HG03060 (cell line): ENCODE data around the gene MRPL53.
"Not testable (repeated sequence)": the region's sequence is repeated elsewhere in the genome, so short reads cannot be mapped to it uniquely, and the experiment has no call there.

Source experiments
- ATAC-seq: cut with Tn5 transposase; IDR thresholded peaks from one replicate; pipeline ENCODE4 v1.9.1; 2021; ENCODE audit warnings: low read depth, moderate number of reproducible peaks; ENCODE audit not compliant: unreplicated experiment

Gene MRPL53

DNA sequence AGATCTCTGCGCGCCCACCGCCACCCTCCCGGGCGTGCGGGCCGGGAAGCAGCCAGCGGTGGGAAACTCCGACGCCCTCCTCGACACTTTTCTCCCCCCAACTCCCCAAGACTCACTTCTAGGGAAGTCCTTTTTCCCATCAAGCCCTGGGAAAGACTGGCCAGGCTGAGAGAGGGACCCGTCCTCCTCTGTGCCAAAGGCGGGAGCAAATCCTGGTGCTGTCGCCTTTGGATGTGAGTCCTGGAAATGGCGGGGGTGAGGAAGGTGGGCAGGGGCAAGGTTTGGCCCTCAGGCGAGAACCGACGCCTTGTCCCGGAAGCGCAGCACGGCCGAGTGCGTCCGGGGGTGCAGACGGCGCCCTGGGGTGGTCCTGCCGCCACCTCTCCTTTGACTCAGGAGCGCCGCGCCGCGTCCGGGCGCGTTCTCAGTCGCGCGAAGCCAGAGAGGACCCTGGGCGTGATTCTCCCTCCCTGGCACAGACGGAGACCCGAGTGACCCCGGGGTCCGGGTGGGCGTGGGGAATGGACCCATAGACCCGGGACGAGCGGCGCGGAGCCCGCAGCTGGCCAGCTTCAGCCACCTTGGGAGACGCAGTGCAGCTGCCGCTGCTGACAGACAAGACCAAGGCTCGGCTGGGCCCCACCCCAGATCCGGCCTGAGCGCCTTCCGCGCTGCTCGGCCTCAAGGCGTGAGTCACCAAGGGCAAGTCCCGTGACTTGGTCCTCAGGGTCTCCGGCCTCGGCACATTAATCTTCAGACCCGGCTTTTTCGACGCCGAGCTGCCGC lies 30.4 kb upstream of the MRPL53 start:
- ATAC-seq: no peak

DNA sequence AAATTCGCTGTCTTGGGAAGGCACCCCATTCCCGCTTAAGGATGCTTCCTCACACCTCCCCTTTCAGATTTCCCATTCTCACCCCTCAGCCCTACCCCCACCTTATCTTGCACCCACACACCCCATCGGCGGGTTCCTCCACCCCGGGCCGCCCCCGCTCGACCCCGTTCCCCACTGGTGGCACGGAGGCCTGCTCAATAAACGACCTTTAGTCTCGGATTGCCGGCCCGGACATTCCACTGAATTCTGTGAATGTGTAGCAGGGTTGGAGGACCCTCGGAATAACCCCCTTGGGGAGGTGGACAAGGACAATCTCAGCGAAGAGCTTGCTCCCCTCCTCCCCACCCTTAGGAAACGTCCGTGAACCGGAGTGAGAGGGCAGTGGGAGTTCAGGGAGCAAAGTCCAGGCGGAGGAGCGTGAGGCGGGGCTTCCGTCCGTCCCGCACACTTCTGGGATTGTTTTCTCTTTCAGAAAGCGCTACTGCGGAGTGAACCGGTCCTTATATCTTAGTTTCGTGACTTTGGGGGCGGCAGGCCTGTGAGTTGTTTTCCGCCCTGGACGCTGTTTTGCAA lies 29.8 kb upstream of the MRPL53 start:
- no peak for ATAC-seq

DNA sequence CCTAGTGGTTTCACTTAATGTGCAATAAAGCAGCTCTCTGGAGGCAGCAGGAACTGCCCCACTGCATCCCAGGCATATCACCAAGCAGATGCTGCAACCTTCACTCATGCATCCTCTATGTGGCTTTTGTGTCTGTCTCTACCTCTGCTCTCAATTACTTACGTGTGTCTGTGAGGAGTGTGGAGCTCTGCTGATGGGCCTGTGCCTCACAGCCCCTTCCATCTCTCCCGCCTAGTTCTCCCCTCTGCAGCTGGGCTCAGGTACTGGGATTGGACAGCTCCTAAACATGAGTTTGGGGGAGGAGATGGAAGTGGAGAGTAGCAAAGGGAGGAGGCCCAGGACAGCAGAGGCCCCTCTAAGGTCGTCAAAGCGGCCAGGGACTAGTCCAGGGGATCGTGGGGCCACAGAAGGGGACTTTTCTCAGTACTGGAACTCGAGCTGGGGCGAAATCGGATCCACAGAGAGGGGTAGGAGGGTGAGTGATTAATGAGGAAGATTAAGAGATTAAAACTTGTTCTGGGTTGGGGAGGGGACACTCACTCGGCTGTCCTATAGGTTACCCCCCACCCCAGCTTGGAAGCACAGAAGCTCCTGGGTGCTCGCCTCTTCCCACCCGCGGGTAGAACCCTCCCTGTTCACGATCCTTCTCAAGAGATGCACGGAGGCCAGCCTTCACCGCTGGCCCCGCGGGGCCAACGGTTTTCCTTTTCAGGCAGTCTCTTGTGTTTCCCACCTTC lies 29.0 kb upstream of the MRPL53 start:
- no peak for ATAC-seq

DNA sequence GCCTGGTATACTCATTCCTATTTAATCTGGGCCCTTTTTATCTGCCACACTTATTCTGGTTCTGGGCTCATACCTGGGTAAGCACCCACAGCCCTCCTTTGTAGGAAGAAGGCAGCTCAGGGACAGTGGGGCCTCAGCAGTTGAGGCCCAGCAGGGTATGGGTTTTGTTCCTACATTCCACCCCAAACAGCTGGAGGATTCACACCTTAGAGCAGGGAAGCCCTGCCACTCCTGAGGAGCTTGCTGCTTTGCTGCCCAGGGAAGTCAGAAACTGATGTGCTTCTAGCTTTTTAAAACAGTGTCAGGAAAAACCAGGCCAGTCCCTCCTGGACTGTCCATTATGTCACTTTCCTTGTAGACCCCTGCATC lies 28.1 kb upstream of the MRPL53 start:
- no peak for ATAC-seq

DNA sequence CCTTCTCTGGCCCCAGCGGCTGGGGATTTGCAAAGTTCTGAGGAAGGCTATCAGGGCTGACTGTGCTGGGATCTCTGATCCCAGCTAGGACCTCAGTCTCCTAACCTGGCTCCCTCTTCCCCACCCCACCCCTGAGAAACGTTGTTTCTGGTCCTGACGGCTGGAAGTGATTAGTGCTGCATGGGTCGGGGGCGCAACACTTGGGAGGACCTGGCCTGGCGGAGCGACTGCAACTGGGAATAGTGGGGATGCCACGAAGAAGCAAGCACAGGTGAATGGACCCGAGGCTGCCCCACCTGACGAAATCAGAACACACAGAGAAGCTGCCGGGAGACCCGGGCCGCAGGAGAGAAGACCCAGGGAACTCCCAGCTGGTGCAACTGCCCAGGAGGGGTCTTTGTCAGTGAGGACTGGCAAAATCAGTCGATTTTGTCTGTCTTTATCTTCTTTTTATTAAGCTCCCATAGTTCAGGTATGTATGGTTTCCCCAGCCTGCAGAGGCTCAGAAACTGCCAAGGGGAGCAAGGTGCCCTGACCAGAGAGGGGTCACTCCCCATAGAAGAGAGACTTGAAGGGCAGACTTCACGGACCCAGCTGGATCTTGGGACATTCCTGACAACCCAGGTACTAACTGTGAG lies 27.6 kb upstream of the MRPL53 start:
- ATAC-seq: no peak

DNA sequence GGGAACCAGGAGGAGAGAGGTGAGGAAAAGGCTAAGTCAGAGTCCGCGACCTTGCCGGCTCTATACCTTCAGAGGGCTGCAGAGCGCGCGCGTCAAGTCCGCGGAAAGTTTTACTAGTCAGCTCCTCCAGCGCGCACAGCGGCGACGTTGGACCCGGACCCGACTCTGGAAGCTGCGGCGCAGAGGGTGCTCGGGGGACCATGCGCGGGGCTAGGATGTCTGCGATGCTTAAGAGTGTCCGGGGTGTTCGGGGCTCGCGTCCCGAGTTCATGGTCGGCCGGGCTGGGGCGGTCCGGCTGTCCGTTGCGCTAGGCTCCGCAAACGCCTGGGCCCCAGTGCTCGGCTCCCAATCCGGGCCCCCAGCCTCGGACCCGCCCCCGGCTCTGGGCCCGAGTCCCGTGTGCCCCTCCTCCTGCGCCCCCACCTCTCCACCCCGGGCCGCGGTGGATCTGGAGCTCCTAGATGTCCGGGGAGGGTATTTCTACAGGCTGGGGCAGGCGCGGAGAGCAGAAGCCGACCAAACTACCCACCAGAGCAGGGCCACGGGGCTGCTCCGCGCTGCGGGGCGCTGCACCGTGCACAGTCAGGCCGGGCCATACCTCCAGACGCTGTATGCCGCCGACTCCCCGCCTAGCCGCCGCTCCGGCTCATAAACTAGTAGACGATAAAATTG lies 26.9 kb upstream of the MRPL53 start, which contains the start of gene LBX2:
LBX2 (minus strand) TSS at position 337 of the 673 bp plus-strand sequence; CDS start at position 271, 66 bp downstream.
- no peak for ATAC-seq

DNA sequence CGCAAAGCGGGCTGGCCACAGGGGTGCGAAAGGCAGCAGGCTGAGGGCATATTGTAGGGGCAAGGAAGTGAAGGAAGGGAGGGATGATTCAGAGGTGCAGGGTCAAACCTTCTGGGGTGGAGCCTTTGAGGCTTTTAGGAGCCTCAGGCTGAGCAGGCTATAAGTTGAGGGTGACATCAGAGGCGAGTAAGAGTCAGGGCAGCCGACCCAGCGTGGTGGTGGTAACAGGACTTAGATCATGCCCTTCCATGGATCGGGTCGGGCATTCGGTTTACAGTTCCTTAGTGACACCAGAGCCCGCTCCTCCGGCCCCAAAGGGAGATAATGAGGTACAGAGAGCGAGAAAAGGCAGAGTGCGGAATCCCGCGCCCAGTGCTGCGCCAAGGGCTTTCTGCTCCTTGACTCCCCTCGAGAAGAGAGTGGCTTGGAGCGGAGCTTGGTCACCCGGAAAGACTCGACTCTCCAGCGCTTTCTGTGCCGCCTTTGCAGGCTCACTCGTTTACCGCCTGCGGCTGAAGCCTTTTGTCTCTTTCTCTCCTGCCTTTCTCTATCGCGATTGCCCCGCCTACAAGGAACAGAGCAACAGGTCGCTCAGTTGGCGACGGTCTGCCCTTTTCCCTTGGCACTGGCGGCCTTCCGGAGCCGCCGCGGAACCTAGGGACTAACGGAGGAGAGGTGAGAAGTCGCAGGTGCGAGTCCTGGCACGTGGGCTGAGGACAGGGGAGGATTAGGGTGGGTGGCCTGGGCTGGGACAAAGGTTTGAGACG lies 26.2 kb upstream of the MRPL53 start:
- ATAC-seq: no peak

DNA sequence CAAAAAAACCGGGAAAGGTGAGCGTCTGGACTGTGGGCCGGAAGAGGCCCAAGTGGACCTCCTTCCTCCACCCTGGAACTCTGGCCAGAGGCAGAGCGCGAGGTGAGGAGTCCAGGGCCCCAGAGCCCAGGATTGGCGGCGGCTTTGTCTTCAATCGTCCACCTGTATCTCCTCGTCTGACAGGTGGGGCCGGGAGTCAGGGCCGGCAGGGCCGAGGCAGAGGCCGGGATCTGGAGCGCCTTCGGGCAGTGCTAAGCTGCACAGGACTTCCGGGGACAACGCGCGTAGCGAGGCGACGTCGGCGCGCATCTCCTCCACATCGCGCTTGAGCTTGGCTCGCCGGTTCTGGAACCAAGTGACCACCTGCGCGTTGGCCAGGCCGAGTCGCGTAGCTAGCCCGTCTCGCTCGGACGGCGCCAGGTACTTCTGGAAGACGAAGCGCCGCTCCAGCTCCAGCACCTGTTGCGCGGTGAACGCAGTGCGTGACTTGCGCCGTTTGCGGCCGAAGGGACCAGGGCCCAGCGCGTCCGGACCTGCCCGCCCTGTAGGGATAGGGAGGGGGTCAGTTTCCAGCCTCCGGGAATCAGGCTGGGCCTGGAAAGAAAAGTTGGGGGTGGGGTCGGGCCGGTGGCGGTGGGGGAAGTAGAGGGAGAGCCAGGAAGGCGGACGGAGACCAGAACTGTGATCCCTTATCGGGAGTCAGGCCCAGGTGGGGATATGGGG lies 25.5 kb upstream of the MRPL53 start:
- ATAC-seq: no peak

DNA sequence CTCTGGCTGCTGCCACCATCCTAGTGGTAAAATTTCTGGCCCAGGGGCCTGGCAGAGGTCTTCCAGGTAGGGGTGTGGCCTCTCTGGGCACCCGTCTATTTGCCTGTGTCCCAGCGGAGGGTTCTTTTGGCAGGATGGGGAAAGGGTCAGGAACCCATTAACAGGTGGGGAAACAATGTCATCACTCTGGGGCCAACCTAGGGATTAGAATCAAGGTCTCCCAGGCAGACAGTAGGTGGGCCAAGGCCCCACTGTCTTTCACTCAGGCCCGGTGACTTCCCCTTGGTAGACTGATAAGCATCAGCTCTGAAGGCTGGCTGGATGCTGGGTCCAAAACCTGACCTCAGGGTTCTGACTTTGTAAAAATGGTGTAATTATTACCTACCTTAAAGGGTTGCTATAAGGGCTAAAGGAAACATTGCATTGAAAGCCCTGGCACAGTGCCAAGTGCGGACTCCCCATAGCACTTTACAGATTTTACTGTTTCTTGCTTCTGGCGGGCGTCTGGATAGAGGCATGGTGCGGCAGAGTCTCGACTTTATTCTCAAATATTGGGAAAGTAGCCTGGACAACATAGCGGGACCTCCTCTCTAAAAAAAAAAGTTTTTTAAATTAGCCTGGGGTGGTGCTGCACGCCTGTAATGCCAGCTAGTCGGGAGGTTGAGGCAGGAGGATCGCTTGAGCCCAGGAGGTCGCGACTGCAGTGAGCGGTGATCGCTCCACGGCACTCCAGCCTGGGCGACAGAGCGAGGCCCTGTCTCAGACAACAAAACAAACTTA lies 24.7 kb upstream of the MRPL53 start:
- no peak for ATAC-seq

DNA sequence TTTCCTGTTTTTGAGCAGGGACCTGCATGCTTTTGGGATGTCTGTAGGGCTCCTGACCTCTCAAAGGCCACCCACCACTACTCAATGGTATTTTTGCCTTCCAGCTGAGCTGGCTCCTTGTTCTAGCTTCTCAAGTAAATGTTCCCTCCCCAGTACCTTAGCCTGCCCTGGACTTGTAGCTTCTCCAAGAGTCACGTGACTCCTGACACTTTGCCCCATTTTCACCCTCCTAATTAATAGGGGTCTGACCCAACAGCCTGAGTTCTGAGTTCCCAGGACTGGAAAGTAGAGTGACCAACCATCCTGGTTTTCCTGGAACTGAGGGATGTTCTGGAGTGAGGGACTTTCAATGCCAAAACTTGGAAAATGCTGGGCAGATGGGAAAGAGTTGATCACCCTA lies 23.0 kb upstream of the MRPL53 start:
- ATAC-seq: no peak

DNA sequence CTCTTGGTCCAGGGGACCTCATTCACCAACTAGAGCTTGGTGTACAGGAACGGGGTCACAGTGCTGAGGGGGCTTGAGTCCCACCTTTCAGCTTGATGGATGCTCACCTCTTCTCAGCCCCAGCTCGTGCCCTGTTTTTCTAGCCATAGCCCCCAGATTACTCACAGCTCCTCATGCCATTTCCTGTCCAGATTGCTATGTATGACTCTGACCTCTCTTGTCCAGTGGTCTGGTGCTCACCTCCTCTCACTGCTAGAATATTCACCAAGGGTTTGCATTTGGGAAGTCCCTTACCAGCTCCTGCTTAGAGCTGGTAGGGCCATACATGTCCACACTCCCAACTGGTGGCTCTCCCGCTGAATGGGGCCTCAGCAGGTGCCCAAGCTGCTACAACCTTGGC lies 21.1 kb upstream of the MRPL53 start:
- ATAC-seq: no peak

DNA sequence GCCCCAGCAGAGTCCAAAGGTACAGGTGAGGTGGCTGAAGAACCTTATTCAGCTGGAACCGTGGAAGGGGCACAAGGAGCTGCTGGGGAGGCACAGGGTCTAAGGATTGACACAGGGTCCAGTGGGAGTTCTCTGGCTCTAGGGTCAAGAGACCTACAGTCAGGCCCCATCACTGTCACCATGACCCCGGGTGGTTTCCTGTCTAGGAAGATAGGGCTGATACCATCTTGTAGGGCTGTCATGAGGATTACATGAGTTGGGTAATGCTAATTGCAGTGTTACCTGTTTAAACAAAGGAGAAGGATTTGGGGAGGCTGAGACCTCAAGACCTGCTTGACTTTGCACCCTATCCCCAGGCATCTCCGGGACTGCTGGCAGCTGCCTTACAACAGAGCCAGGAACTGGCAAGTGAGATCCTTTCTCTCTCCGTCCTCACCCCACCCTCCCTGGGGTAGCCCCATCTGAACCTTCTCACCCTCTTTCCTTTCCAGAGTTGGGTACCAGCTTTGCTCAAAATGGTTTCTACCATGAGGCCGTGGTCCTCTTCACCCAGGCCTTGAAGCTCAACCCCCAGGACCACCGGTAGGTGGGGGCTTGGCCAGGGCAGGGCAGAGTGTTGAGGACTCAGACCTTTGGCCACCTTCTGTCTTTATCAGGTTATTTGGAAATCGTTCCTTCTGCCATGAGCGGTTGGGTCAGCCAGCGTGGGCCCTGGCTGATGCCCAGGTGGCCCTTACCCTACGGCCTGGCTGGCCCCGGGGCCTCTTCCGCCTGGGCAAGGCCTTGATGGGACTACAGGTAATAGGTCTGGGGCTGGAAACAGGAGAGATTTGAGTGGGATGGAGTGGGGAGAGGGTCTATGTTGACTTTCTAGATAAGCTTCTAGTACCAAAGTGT lies 19.4 kb upstream of the MRPL53 start:
- no peak for ATAC-seq

DNA sequence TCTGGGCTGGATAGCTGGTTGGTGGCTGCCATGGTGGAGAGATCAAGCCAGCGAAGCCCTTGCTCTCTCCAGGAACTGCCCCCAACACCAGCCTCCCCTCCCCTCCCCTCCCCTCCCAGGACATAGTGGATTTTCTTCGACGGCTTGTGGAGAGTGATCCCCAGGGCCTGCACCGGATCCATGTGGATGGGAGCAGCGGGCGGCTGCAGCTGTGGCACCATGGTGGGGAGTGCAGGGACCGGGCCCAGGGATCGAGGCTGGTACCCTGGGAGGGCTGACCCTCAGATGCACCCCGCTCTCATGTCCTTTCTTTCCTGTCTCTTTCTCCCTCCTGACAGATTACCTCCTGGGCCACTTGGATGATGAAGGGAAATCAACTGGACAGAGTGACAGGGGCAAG lies 17.4 kb upstream of the MRPL53 start:
- ATAC-seq: no peak

DNA sequence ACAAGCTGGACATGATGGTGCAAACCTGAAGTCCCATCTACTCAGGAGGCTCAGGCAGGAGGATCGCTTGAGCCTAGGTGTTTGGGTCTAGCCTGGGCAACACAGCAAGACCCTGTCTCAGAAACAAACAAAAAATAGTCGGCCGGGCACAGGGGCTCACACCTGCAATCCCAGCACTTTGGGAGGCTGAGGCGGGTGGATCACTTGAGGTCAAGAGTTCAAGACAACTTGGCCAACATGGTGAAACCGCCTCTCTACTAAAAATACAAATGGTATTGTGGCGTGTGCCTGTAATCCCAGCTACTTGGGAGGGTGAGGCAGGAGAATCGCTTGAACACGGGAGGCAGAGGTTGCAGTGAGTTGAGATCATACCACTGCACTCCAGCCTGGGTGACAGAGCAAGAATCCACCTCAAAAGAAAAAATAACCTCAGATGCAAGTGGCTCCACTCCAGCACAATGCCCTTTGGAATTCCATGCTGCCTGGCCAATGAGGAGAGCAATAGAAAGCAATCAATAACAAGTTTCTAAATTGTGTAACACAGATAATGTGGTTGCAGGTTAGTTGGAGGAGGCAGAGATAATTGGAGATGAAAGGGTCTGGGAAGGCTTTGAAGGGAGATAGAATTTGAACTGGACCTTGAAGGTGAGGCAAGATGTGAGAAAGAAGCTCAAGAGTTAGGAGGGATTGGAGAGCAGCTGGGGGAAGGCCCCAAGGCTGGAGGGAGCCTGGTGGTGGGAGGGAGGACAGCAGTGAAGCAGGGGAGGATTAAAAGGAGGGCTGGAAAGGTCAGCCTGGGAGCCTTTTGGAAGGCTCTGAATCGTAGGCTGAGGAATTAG lies 16.4 kb upstream of the MRPL53 start:
- ATAC-seq: no peak

DNA sequence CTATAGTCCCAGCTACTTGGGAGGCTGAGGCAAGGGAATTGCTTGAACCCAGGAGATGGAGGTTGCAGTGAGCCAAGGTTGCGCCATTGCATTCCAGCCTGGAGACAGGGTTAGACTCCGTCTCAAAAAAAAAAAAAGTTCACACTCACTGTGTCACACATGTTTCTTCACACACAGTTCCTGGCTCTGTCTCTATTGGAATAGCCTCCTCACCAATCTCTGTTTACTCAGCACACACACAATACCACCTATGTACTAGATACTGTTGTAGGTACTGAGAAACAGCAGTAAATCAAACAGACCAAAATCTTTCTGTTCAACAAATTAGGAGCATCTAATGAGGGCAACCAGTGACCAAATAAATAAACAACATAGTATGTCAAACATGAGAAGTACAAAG lies 13.7 kb upstream of the MRPL53 start:
- no peak for ATAC-seq

DNA sequence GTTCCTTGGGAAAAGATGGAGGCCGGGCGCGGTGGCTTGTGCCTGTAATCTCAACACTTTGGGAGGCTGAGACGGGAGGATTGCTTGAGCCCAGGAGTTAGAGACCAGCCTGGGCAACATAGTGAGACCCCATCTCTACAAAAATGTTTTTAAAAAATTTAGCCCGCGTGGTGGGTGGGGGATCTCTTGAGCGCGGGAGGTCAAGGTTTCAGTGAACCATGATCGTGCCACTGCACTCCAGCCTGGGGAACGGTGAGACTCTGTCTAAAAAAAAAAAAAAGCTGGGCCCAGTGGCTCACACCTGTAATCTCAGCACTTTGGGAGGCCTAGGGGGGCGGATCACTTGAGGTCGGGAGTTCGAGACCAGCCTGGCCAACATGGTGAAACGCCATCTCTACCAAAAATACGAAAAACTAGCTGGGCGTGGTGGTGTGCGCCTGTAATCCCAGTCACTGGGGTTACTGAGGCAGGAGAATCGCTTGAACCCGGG lies 11.2 kb upstream of the MRPL53 start:
- not testable (repeated sequence) for ATAC-seq
